NCI-H2227 (cell line): ENCODE data around the gene ERO1B.

ENCODE experiments used
- DNase-seq: peaks from one replicate; lab custom pipeline; 2025; ENCODE audit not compliant: unreplicated experiment; lab: John Stamatoyannopoulos, UW

Gene ERO1B

GRCh38 chr1:236253918-236254637 lies 27.7 kb downstream of the ERO1B start:
- no peak for DNase-seq

GRCh38 chr1:236253119-236253518 lies 28.6 kb downstream of the ERO1B start:
- DNase-seq: no peak

DNA sequence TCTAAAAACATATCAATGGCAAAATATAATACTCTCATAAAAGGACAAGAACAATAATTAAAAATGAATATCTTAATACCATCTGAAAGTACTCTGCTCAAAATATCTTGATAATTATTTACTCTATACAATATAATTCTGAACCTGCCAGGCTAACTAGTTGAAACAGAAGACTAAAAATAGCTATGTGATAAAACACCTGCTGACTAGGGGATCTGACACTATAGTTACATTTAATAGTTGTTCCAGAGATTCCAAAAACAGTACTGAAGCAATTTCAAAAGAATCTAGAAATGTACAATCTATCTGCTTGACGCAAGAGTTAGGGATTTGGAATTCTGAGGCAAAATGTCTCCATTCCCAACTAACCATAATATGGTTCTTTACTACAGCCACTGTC lies 30.2 kb downstream of the ERO1B start:
- DNase-seq: no peak

- no peak for DNase-seq
Observed at GRCh38 chr1:236247286-236247685, 34.5 kb downstream of the ERO1B start.

- no peak for DNase-seq
Observed at GRCh38 chr1:236242568-236242967, 39.2 kb downstream of the ERO1B start.

DNA sequence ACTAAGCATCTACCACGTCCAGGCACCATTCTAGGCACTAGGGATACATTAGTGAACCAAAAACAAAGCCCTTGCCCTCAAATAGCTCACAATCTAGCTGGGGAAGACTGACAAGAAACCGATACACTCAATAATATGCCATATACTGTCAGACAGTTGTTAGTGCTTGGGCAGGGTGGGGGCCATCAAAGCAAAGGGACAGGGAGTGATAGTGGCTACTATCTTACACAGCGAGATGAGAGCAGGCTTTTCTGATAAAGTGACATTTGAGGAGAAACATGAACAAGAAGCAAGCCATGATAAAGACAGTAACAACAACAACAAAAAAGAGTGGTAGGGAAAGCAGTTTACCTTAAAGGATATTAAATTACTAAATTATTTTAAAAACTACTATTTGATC lies 41.1 kb downstream of the ERO1B start:
- DNase-seq: no peak

DNA sequence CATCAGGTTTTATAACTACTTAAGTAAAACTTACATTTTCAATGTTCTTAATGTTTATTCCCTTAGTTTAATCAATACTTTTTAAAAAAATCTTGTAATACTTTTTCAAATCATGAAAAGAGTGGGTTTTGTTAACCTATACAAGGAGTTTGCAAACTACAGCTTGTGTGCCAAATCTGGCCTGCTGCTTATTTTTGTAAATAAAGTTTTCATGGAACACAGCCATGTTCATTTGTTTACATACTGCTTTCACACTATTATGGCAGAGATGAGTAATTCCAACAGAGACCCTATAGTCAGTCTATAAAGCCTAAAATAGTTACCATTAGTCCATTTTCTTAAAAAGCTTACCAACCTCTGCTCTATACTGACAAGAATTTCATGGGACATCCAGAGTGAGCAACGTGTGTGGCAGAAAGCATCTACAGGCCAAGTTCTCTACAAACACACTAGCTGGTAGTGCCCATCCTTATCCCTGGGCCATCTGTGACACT lies 42.6 kb downstream of the ERO1B start:
- DNase-seq: no peak

DNA sequence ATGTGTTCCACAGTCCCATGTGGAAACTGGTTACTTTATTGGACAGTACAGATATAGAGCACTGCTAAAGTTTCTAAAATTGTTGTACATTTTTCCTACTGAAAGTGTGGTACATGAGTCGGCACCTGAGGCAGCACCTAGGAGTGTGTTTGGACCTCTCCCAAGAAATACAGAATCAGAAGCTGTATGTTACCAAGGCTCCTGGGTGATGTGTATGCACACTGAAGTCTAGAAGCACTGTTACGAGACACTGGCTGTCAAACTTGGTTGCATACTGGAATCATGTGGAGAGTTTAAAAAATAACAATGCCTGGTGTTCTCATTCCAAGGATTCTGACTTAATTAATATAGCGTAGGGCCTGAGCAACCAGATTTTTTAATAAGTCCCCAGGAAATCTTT lies 46.6 kb downstream of the ERO1B start:
- DNase-seq: no peak

DNA sequence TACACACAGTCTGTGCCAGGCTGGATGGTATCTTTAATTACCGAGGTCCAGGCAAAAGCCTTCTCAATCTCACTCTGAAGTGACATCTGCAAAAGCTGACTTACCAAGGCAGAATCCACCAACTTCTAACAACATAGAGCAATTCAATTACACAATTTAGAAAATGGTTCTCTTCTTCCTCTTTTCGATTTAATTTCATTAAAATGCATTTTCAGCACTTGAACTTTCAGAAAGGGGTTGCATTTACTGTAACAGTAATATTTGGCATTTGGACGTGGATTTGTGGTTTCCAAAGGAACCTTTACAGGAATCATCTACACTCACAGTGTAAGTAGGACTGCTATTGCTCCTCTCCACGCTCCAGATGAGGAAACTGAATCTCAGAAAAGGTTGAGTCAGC lies 53.3 kb downstream of the ERO1B start:
- no peak for DNase-seq

- no peak for DNase-seq
Observed at GRCh38 chr1:236222632-236223031, 59.1 kb downstream of the ERO1B start.

DNA sequence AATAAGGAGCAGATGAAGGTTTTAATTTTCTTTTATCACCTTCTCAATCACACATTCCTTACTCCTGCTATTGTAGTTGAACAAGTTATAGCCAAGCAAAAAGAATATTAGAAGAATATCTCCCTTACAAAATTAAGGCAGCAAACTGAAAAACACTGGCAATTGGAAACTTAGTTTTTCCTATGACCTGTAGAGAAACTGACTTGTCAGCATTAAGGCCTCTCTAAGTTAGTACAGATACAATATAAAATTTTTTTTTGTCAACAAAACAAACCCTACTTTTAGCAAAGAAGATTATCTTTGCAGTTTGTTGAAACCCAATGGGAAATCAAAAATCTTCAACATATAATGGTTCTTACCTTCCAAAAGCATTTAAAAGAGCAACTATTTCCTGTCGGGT lies 61.3 kb downstream of the ERO1B start:
- DNase-seq: no peak

GRCh38 chr1:236214761-236215160 lies 67.0 kb downstream of the ERO1B start:
- DNase-seq: no peak

GRCh38 chr1:236213534-236213933 lies 68.2 kb downstream of the ERO1B start:
- no peak for DNase-seq

GRCh38 chr1:236211815-236212214 lies 69.9 kb downstream of the ERO1B start:
- no peak for DNase-seq

GRCh38 chr1:236209713-236210112 lies 72.0 kb downstream of the ERO1B start:
- DNase-seq: no peak

DNA sequence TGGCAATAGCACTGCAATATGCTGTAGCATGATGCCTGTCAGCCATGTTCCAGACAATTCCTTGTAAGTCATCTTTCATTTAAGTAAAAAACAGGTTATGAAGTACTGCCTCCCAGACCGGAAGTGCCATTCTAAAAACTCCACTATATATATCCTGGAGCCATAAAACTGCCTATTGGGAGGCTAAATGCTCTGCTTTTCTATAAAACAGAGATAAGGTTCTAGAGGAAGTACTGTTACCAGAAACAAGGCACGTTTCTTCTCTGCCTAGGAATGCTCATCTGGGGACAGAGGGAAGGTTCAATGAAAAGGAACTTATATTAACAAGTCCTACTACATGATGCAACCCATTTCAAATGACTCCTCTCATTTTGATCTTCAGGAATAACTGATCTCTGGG lies 72.6 kb downstream of the ERO1B start:
- no peak for DNase-seq

DNA sequence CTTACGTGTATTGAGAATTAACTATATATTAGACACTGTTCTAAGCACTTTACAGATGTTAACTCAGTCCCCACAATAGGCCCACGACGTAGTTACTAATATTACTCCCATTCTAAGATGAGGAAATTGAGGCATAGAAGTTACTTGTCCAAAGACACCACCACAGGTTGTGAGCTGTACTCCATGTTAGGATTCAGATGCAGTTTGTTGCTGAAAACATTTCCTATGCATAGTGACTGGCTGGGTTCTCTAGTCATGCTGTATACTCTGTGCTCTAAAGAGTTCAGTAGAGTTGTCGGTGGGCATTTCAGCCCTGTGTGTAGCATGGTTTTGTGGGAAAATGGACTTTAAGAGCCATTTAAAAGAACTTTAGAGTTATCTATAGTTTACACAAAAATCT lies 74.2 kb downstream of the ERO1B start:
- DNase-seq: no peak

GRCh38 chr1:236207121-236207520 lies 74.6 kb downstream of the ERO1B start:
- no peak for DNase-seq

DNA sequence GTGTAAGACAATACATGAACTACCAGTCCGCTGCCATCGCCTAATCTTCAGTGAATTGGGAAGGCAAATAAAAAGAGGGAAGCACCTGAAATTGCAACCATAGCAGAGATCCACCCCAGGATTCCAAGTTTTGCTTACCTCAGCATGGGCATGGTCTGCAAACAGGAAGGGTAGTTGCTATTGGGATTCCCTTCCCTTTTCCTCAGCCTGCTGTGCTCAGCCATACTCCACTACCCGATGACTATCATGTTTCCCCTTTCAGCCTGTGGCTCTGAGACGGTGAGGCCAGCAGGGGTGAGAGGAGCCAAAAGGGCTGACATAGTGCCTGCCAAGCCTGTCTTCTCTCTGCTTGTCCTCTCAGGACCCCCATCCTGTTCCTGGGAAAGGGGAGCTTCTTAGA lies 75.2 kb downstream of the ERO1B start:
- DNase-seq: no peak

- DNase-seq: no peak
Observed at GRCh38 chr1:236204656-236205055, 77.1 kb downstream of the ERO1B start.

- DNase-seq: no peak
Observed at GRCh38 chr1:236204039-236204438, 77.7 kb downstream of the ERO1B start.

- no peak for DNase-seq
Observed at GRCh38 chr1:236201786-236202185, 80.0 kb downstream of the ERO1B start.

DNA sequence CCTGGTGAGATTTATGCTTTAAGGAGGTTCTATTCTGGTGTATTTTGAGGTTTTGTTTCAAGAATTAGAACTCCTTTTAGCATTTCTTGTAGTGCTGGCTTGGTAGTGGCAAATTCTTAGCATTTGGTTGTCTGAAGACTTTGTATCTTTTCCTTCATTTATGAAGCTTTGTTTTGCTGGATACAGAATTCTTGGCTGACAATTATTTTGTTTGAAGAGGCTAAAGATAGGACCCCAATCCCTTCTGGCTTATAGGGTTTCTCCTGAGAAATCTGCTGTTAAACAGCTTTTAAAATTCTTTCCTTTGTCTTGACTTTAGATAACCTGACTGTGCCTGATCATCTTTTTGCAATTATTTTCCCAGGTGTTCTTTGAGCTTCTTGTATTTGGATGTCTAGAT lies 80.8 kb downstream of the ERO1B start:
- no peak for DNase-seq
